NCI-H2227 (cell line): ENCODE results near the gene HTRA1.

ENCODE experiments used
- DNase-seq: peaks from one replicate; lab custom pipeline; 2025; ENCODE audit not compliant: unreplicated experiment; lab: John Stamatoyannopoulos, UW

Gene HTRA1

GRCh38 chr10:122550427-122550826 lies 89.1 kb downstream of the HTRA1 start:
- no peak for DNase-seq

GRCh38 chr10:122550983-122551382 lies 89.6 kb downstream of the HTRA1 start:
- no peak for DNase-seq

GRCh38 chr10:122551450-122551849 lies 90.1 kb downstream of the HTRA1 start:
- DNase-seq = no peak

GRCh38 chr10:122553341-122553740 lies 92.0 kb downstream of the HTRA1 start:
- no peak for DNase-seq

GRCh38 chr10:122554131-122555036 lies 93.0 kb downstream of the HTRA1 start:
- DNase-seq = no peak

- DNase-seq = no peak
These were observed 94.1 kb downstream of the HTRA1 start for GRCh38 chr10:122555442-122555841.

- DNase-seq = no peak
These were observed 96.2 kb downstream of the HTRA1 start for GRCh38 chr10:122557516-122557915.

- no peak for DNase-seq
These were observed 97.1 kb downstream of the HTRA1 start for GRCh38 chr10:122558452-122558851.

GRCh38 chr10:122559228-122559627 lies 97.9 kb downstream of the HTRA1 start:
- DNase-seq = no peak

- DNase-seq = no peak
These were observed 99.0 kb downstream of the HTRA1 start, which contains the start of gene DMBT1 for GRCh38 chr10:122560279-122560804. TSS of gene DMBT1 (plus strand) at chr10:122560754. CDS start at chr10:122560771, 17 bp downstream.

GRCh38 chr10:122561212-122561611 lies 99.9 kb downstream of the HTRA1 start:
- DNase-seq = no peak

GRCh38 chr10:122561792-122562191 lies 100.4 kb downstream of the HTRA1 start:
- DNase-seq = no peak
